H1 (cell line): Measurements from ENCODE around the gene RNF220. TPM values are rescaled to one million over a fixed set of nuclear protein-coding genes. Genes with fewer than 3 reads are reported as not detected.

Experiments
- ASH2L ChIP-seq: fragments of 200-600, 300-600 bp; sonication (generic); IDR thresholded peaks from one replicate; pipeline ENCODE4 v1.7.1; 2017; ENCODE audit warnings: low read length
- BACH1 ChIP-seq: IDR thresholded peaks from 2 replicates; pipeline ENCODE4 v1.6.1; 2012; ENCODE audit warnings: low read length, improper control_type of control experiment
- BCL11A ChIP-seq, 2 experiments: IDR thresholded peaks; one replicate each; pipeline ENCODE4 v1.6.1; 2011; ENCODE audit warnings: low read depth in 2 of 2, low read length in 2 of 2, mild to moderate bottlenecking in 2 of 2
- BRCA1 ChIP-seq: IDR thresholded peaks from 2 replicates; pipeline ENCODE4 v1.6.1; 2012; ENCODE audit warnings: low read depth, low read length, improper control_type of control experiment
- CBX5 ChIP-seq: fragments of 300-800, 300-1000 bp; sonication (generic); IDR thresholded peaks from 2 replicates; pipeline ENCODE4 v1.7.1; 2016; ENCODE audit warnings: antibody characterized with exemption, low read length, low read depth
- CBX8 ChIP-seq: fragments of 300-800, 300-1000 bp; sonication (generic); IDR thresholded peaks from 2 replicates; pipeline ENCODE4 v1.7.1; 2016; ENCODE audit warnings: low read depth, low read length, borderline replicate concordance
- CHD1 ChIP-seq: IDR thresholded peaks from 2 replicates; pipeline ENCODE4 v1.6.1; 2012; ENCODE audit warnings: low read depth, low read length, improper control_type of control experiment
- CHD2 ChIP-seq: IDR thresholded peaks from 2 replicates; pipeline ENCODE4 v1.6.1; 2012; ENCODE audit warnings: low read length, improper control_type of control experiment
- CREB1 ChIP-seq: IDR thresholded peaks from 2 replicates; pipeline ENCODE4 v1.6.1; 2012; ENCODE audit warnings: inconsistent platforms
- CTBP2 ChIP-seq: IDR thresholded peaks from 2 replicates; pipeline ENCODE4 v1.7.0; 2011; ENCODE audit warnings: borderline replicate concordance, mild to moderate bottlenecking, moderate library complexity, mixed read lengths, low read length; ENCODE audit not compliant: insufficient read depth, insufficient read length
- EZH2 ChIP-seq: fragments of 200-600 bp; sonication (generic); IDR thresholded peaks from 2 replicates; pipeline ENCODE4 v1.7.1; 2012; ENCODE audit warnings: low read depth, mild to moderate bottlenecking, moderate library complexity, low read length, inconsistent platforms; ENCODE audit not compliant: severe bottlenecking
- FOSL1 ChIP-seq: IDR thresholded peaks from 2 replicates; pipeline ENCODE4 v1.6.1; 2011; ENCODE audit warnings: mild to moderate bottlenecking, low read depth, low read length, moderate library complexity; ENCODE audit not compliant: insufficient read depth
- JUN ChIP-seq: IDR thresholded peaks from 2 replicates; pipeline ENCODE4 v1.6.1; 2011; ENCODE audit warnings: low read depth, mild to moderate bottlenecking, improper control_type of control experiment, low read length
- JUND ChIP-seq: IDR thresholded peaks from 2 replicates; pipeline ENCODE4 v1.6.1; 2011; ENCODE audit warnings: mild to moderate bottlenecking, improper control_type of control experiment, low read length
- KDM4A ChIP-seq: IDR thresholded peaks from one replicate; pipeline ENCODE4 v1.7.1; 2012; ENCODE audit warnings: low read depth, mild to moderate bottlenecking, moderate library complexity, low read length, inconsistent platforms; ENCODE audit not compliant: severe bottlenecking
- KDM5A ChIP-seq: fragments of 200-600 bp; IDR thresholded peaks from 2 replicates; pipeline ENCODE4 v1.7.1; 2012; ENCODE audit warnings: mild to moderate bottlenecking, low read length, inconsistent platforms, mixed read lengths
- NANOG ChIP-seq: IDR thresholded peaks from 2 replicates; pipeline ENCODE4 v1.6.1; 2011; ENCODE audit warnings: low read length, low read depth, mild to moderate bottlenecking, inconsistent platforms; ENCODE audit not compliant: insufficient read depth, poor library complexity, severe bottlenecking
- PHF8 ChIP-seq: fragments of 200-600 bp; sonication (generic); conservative IDR thresholded peaks from 2 replicates; pipeline ENCODE4 v1.7.1; 2012; ENCODE audit warnings: low read depth, mild to moderate bottlenecking, inconsistent platforms, low read length, moderate library complexity
- POLR2A ChIP-seq, 2 experiments: IDR thresholded peaks; 1 replicate in 1 of 2; 2 replicates in 1 of 2; pipeline ENCODE4 v1.6.1; 2011; ENCODE audit warnings: low read depth in 2 of 2, low read length in 2 of 2, mild to moderate bottlenecking in 2 of 2; ENCODE audit errors: control extremely low read depth in 1 of 2
- RFX5 ChIP-seq: IDR thresholded peaks from 2 replicates; pipeline ENCODE4 v1.6.1; 2011; ENCODE audit warnings: low read depth, low read length, improper control_type of control experiment, borderline replicate concordance
- SIRT6 ChIP-seq: IDR thresholded peaks from one replicate; pipeline ENCODE4 v1.7.1; 2012; ENCODE audit warnings: low read length, inconsistent platforms
- SIX5 ChIP-seq: IDR thresholded peaks from 2 replicates; pipeline ENCODE4 v1.6.1; 2011; ENCODE audit warnings: mild to moderate bottlenecking, low read depth, low read length
- SP4 ChIP-seq: IDR thresholded peaks from 2 replicates; pipeline ENCODE4 v1.6.1; 2012; ENCODE audit warnings: low read length, inconsistent platforms
- TAF1 ChIP-seq: IDR thresholded peaks from 2 replicates; pipeline ENCODE4 v1.6.1; 2011; ENCODE audit warnings: mild to moderate bottlenecking, low read depth, low read length
- TBP ChIP-seq: IDR thresholded peaks from 2 replicates; pipeline ENCODE4 v1.6.1; 2011; ENCODE audit warnings: low read depth, low read length, improper control_type of control experiment
- TEAD4 ChIP-seq: IDR thresholded peaks from 2 replicates; pipeline ENCODE4 v1.6.1; 2012; ENCODE audit warnings: low read depth, low read length, inconsistent platforms, mixed read lengths
- YY1 ChIP-seq: IDR thresholded peaks from 2 replicates; pipeline ENCODE4 v1.6.1; 2011; ENCODE audit warnings: low read depth, mild to moderate bottlenecking, low read length
- ZNF274 ChIP-seq: IDR thresholded peaks from 2 replicates; pipeline ENCODE4 v1.7.0; 2012; ENCODE audit warnings: low read length, borderline replicate concordance; ENCODE audit errors: extremely low read depth
- polyA plus RNA-seq, 7 experiments: library from polyadenylated mRNA; depleted of rRNA in 3 of 7; stranded (reverse) in 5 of 7; unstranded in 2 of 7; fragments of >200 nt in 5 of 7; fragments of 200-250 nt in 2 of 7; gene quantifications; 1 replicate in 5 of 7; 2 replicates in 1 of 7; 4 replicates in 1 of 7; pipeline versions ENCODE4 v1.2.1 to v1.2.3, GENCODE V29; 2011 to 2013; ENCODE audit warnings: missing spikeins in 2 of 7, mixed read lengths in 2 of 7
- total RNA-seq: library from RNA; stranded (reverse); fragmentation: NEBNext Ultra II Directional; extraction: Animal tissue kit (Norgen Biotek cat#: 25700); gene quantifications from 2 replicates; pipeline ENCODE4 v1.2.1, GENCODE V29; 2021
- TF ChIP-seq, protein P1 (sequence below): IDR thresholded peaks from 2 replicates; pipeline ENCODE4 v1.6.1; 2011; ENCODE audit warnings: low read depth, mild to moderate bottlenecking, low read length; ENCODE audit not compliant: insufficient read depth

The RNF220 gene
- total and polyA plus RNA-seq, 2 of the 8 experiments (the other 6 are each of a cell fraction or from before 2014, with no cell fraction given): 123 to 160 TPM

DNA sequence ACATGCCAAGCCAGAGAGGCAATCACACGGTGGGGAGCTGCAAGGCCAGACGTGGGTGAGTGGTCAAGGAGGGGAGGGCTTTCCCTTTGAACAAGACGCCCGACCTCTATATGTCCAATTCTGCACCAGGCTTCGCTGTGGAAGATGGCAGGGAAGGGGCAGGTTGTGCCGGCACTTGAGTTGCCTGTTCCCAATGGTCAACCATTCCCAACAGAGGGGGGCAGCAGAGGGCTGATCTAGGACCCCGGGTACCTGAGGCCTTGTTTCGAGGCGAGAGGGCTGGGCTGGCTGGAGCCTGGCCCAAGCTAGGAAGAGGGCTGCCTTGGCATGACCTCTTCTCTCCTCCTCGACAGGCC, 204.3 kb downstream of the RNF220 start (continued):
- TF ChIP-seq BRCA1 (no peak), BACH1 (no peak), RFX5 (no peak), TEAD4 (0 out of 2 replicates have a peak, but pooled peaks have one; percentile 31), JUND (no peak), SIX5 (no peak), TAF1 (no peak), PHF8 (no peak), YY1 (peak; percentile 68; the same call in 1 of the 2 replicates), ASH2L (no peak), CHD1 (no peak), SP4 (no peak), KDM5A (no peak), NANOG (no peak), BCL11A (IDR thresholded peaks at IDR 0.05; ENCODE audit: low read depth in 2 of 2, low read length in 2 of 2) (no peak), CREB1 (no peak), POLR2A (IDR thresholded peaks at IDR 0.05; ENCODE audit: control extremely low read depth in 1 of 2, low read depth in 2 of 2, low read length in 2 of 2) (no peak), EZH2 (no peak), CBX5 (no peak), CBX8 (no peak), JUN (no peak), CTBP2 (no peak), SIRT6 (no peak), KDM4A (no peak), ZNF274 (no peak), CHD2 (no peak), TBP (no peak), FOSL1 (no peak)
- TF ChIP-seq, protein P1, sequence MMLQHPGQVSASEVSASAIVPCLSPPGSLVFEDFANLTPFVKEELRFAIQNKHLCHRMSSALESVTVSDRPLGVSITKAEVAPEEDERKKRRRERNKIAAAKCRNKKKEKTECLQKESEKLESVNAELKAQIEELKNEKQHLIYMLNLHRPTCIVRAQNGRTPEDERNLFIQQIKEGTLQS: no peak
